Renal cortex interstitium (tissue), 11 donors: Measurements from ENCODE around the gene HTR2A. TPM values are rescaled to one million over a fixed set of nuclear protein-coding genes. Genes with fewer than 3 reads are reported as not detected.

Experiments used
- DNase-seq, 11 donors: peaks; one replicate each; pipeline ENCODE4 v3.0.0-alpha.2; 2013; ENCODE audit warnings: low read depth in 9 of 11, low spot score in 4 of 11; ENCODE audit errors: extremely low read depth in 1 of 11
- polyA plus RNA-seq, 3 donors: library from polyadenylated mRNA; unstranded; fragments of 120-200 nt; gene quantifications; one replicate each; pipeline ENCODE4 v1.2.1, GENCODE V29; 2013; ENCODE audit not compliant: insufficient read length in 3 of 3

Gene HTR2A
- polyA plus RNA-seq, 3 donors = 0.61 to 0.72 (median 0.65) TPM

DNA sequence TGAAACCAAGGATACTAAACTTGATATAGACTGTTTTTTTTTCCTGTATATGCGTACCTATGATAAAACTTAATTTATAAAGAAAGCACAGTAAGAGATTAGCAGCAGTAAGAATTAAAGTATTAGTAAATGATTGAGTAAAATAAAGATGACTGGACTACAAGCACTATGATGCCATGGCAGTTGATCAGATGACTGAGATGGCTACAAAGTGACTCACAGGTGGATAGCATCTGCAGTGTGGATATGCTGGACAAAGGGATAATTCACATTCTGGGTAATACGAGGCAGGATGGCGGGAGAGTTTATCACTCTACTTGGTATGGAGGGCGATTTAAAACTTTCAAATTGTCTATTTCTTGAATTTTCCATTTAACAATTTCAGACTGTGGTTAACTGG lies 11.8 kb downstream of the HTR2A start:
- DNase-seq = no peak

DNA sequence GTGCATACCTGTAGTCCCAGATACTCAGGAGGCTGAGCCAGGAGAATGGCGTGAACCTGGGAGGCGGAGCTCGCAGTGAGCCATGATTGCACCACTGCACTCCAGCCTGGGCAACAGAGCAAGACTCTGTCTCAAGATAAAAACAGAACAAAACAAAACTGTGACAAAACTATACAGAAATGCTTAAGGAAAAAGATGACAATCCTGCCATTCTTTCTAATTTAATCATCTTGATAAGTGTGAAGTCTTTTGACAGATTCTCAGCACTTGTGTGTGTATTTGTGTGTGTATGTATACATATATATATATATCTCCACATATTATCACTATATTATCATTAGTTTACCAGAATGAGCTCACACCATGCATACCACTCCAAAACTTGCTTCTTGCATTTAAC lies 12.3 kb downstream of the HTR2A start:
- no peak for DNase-seq

DNA sequence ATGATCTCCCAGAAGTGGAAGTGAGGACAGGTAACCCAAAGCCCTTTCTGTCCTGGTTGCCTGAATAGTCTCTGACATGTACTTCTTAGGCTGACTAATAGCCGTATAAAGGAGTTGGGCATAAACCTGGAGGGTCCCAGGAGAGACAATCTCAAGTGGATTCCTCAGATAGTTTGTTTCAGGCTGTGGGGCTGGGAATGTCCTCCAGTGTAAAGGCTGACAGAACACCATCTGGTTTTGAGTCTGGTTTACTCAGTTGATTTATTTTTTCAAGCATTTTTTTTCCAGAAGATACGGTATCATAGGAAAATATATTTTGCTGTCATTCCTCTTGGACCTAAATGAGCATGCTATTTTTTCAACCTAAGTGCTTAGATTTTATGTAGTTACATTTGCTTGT lies 15.2 kb downstream of the HTR2A start:
- DNase-seq = no peak

DNA sequence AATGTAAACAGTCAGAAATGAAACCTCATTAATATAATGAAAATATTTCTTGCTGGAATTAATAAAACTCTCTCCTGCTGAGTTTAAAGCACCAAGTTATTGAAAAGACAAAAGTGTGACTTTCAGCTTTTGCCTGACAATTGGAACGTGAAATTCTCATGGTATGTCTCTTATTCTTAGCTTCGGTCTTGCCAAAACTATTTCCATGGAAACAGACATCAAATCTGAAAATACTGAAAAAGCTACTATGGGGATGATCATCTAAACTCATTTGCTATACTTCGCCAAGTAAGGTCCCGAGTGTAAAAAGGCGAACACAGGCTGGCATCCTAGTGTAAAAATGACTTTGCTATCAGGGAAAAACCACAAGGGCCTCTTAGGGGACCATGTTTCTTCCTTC lies 22.8 kb downstream of the HTR2A start:
- no peak for DNase-seq

DNA sequence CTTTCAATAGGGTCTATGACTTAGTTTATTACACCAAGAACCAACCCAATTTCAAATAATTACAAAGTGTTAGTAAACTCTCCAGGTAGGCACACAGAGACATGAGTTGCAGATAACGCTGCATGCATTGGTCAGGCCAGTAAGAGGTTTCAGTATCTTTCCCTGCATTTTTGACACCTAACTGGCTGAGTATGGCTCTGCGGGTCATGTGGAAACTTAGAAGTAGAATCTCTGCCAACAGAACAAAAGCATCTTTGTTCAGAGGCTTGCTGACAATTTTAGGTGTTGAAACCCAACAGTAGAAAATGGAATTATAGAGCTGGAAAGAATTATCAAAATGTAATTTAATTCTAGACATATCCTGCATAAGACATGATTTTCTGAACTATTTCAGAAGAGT lies 25.3 kb downstream of the HTR2A start:
- no peak for DNase-seq

DNA sequence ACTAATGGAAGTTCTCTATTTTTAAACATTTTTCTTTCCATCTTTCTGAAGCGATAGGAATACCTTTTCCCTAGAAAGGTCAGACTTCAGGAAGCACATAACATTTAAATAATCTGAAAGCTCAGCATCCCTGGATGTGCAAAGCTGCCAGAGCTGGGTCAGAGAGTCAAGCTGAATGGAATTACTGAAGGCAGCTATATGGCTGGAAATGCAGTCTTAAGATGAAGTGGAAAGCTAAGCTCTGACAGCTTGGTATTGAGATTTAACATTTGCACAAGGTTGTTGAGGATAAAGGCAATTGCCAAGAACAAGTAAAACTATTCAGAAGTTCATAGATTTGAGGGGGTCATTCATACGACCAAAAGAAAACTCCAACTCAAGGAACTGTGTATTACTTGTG lies 28.8 kb downstream of the HTR2A start:
- DNase-seq = no peak

DNA sequence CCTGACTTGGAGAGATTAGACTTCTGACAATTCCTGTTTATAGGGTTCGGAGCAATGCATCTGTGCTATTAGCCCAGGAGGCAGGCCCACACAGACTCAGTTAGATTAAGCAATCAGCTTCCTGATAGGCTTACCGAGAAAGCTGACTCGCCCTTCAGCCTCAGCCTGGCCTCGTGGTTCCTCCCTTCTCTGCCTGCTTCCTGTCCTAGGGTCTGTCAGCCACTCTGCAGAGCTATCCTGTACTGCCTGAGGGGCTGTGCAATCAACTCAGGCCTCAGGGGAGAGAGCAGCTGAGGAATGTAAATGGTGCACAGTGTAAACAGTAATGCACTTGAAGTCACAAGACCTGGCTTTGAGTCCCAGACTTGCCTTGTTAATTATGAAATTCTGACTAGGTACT lies 30.7 kb downstream of the HTR2A start:
- DNase-seq = peak in 1 of 11 donors; percentile 2

DNA sequence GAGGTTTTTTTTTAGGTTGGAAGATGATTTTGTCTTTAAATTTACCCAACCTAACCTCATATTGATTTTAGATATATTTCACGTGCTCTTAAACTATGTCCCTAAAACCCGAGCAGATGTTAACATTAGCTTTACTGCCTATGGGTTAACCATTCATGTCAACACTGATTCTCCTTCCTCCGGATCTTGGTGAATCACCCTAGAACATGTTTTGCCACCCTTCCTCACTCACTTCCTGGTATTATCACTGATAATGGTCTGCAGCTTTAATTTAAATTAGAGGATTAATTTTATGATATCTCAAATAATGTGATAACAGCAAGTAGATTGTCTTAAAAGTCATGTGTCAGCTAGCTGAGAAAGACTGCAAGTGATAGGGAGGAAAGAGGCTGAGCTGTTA lies 31.9 kb downstream of the HTR2A start:
- no peak for DNase-seq

DNA sequence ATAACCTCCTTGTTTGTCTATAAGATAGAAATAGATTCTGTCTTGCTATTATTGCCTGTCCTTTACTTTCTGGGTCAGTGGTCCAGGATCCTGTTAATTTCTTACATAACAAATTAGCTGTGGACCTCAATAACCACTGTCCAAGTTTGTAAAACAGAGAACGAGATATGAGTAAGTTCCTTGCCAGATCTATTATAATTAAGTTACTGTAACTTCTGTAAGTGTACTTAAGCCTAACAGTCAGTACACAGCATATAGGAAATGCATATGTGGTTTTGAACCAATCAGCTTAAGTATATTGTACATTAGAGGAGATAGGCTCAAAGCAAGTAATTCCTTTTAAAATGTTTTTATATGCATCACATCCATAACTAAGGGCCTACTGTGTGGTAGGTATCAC lies 34.9 kb downstream of the HTR2A start:
- no peak for DNase-seq

DNA sequence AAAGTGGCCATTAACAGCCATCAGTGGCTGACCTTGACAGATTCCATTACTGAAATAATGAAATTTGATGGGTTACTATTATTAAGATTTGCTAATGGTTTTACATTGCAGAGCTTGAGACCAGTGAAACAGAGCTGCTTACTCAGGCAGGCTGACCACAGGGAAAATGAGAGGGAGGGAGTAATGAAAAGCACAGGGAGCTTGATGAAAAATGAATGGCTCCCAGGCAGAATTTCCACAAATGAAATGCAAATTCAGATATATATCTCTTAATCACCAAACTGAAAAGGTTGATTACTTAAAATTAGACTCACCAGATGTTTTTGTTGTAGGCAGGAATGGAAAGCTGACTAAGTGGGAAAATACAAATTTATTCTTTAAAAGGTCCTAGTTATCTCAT lies 36.1 kb downstream of the HTR2A start:
- DNase-seq = no peak

DNA sequence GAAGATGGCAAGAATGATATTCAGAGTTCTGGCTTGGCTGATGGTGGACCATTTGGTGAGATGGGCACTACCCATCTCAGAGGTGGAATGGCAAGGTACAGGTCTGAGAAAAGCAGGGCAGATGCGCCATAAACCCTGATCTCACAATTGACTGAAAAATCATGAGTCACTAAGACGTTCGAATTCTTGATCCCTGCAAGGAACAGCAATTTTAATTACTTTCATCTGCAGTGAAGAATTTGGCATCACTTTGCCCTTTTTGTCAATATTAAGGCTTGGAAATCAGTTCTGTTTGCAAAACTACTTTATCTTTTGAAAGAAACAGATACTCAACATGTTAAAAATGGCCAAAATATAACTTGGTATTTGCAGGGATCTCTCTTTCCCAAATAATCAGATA lies 38.1 kb downstream of the HTR2A start:
- no peak for DNase-seq

DNA sequence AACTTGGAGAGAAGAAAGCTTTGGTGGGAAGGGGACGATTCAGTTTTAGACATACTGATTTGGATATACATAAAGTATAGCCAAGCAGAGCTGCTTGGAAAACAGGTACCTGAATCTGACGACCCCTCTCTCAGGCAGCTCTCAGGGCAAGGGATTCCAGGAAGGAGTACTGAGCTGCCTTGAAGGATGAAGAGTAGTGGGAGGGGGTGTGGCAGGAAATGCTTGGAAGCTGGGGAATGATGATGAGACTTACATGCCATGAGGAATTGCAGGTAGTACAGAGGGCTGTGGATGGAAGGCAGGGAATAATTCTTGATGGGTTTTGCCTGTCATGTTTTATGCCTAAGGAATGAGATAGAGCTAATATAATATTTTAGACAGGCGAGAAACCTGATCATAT lies 38.7 kb downstream of the HTR2A start:
- DNase-seq = no peak

DNA sequence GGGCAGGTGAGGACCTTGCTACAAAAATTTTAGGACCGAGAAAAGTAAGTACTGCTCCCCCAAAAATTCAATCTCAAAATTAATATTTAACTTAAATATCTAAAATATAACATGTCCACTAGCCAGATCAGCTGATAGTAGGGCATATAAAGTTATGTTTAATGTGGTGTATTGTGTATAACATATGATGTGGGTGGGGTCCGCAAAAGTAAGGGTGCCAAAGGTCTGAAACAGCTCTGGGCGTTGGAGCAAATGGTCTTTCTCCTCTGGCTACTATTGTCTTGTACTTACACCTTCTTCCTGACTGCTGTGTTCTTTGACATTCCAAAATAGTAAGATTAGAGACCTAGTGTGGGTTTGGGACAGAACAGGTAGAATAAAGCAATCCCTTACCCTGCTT lies 41.2 kb downstream of the HTR2A start:
- no peak for DNase-seq

DNA sequence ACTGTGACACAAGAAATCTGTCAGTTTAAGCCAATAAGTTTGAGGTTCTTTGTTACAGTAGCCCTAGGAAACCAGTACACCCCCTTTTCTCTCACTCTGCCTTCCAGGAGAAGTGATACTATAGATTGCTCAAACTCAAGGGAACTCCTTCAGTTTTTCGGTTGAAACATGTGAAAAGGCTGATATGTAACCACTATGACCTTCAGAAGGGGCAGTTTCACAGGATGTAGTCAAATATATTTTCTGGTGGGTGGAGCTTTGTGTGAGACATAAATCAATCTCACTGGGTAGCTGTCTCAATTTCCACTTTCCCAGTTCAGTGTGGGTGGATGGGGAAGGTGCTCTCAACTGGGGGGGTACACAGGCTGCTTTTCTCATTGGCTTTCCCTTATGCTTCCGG lies 41.7 kb downstream of the HTR2A start:
- DNase-seq = no peak

DNA sequence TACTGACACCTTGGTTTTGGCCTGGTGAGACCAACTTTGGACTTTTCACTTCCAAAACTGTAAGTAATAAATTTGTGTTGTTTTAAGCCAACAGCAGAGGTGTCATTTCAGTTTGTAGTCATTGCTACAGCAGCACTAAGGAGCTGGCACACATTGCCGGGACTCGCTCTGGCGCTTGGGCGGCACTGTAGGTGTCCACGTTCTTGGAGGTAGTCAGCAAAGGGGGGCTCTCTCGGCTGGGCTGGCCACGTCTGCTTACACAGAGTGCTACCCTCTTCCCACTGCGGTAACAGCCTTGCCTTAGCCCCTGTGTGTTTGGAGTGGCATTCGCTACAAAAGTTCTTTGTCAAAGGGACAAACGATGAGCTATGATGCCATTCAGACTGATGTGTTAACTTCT lies 44.7 kb downstream of the HTR2A start:
- DNase-seq = no peak

DNA sequence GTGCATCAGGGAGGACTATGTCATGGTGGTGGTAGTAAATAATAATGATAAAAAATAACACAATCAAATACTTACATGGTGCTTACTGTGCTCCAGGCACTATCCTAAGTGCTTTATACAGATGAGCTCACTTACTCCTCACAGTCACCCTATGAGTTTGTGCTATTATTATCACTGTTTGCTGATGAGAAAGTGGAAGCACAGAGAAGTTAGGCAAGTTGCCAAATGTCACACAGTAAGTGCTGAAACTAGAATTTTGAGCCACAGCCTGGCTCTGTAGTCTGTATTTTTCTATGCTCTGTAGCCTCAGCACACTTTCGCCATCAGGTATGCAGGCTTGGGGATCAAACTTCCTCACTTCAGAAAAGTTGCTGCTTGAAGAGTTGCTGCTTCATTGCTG lies 46.6 kb downstream of the HTR2A start:
- DNase-seq = no peak

DNA sequence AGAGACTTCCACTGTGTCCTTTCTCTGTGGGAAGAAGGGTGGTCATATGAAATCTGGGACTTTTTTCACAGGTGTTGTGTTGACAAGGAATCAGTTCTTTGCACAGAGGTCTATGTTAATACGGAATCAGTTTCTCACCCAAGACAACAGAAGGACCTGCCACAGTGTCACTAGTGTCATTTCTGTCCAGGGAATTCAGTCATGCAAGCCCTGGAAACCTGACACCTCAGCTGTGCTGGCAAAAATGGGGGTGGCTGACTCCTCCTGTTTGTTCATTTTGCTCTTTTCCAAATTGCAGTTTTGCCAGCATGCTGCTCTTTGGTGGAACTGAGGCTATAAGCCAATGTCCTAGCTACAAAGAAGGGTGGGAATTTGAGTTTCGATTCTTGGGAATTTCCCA lies 50.1 kb downstream of the HTR2A start:
- DNase-seq = no peak

DNA sequence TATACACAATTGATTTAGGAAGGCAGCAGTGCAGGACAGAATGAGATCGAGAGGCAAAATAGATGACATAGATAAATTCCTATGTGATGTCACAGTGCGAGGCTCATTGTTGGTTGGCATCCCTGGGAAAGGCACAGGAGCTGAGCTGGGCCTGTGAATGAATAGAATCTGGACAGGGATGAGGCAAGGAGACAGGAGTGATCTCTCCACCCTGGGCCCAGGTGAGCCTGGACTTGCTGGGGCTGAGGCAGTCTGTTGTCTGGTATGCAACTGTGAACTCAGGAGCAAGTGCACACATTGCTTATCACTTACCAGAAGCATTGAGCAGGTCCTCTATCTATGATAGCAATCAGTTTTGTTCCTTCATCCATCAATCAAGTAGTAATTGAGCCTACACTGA lies 51.7 kb downstream of the HTR2A start:
- no peak for DNase-seq

DNA sequence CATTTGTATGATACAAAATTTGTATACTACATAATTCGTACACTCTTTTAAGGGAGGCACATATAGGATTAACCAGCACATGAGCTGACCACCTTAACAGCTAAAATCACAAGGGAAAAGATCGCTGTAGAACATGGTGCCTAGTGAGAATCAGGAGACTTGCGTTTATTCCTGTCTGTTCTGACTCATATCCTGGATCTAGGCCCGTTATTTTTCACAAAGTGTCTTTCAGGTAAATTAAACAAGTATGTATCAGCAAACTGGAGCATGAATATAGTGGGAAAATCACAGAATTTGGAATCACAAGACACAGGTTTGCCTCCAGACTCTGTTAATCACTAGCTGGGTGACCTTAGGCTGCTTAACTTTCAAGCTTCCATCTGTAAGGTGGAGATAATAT lies 52.4 kb downstream of the HTR2A start:
- DNase-seq = no peak

DNA sequence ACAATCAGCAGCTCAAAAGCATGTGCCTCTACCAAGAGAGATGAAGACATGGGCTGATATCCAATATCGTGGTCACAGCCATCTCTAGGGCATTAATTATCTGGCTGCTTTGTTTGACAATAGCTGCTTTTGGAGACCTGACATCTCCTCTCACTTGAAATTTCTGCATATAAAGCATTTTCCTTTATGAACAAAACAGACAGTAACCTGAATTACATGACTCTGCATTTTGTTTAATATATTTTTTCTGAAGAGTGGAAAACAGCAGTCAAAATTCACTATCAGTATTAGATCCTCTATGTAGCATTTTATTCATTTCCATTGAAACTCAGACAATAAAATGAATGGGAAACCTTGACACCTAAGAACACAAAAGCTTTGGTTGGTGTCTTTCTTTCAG lies 57.5 kb downstream of the HTR2A start:
- no peak for DNase-seq

DNA sequence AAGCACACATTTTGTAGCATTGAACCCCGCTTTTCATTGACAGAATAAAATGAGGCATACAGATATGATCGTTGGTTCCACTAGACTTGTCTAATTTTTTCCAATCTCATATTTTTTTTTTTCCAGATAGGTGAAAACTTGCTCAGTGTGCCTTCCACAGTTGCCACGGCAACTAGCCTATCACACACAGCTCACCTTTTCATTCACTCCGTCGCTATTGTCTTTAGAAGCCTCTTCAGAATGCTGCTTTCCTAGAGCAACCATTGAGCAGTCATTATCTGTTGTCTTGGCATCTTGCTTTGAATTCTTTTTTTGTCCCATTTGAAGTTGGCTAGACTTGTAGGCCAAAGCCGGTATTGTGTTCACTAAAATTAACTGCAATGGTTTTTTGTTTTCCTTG lies 62.2 kb downstream of the HTR2A start:
- no peak for DNase-seq

DNA sequence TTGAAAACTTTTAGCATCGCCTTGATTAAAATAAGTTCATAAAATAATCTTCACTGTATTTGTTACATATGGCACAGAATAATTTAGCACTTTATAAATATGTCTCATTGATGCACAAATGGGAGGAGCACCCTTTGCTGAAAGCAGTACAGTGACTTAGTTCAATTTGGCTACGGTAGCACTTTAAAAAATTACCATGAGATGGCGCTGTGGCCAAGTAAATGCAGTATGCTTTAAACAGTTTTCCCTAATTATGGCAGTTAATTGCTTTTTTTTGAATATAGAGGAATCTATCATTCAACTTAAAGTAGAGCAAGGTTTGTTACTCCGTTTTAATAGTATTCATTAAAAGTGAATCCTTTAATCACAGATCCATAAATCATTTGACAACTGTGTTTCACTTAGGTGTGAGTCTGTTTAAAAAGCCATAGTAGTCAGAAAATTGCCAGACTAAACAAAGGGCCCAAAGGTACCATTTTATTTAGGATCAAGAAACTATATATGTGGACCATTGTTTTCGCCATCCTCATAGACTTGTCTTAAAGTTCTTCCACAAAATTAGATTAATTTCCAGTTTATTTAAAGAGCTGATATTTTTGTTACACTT lies 65.2 kb downstream of the HTR2A start:
- peak in 10 of 11 donors; percentile 22 to 48 (median 38) for DNase-seq
